T-helper 2 cell (primary cell): ENCODE data around the gene HRH2.

Experiments used
- DNase-seq, 5 experiments: peaks; one replicate each; pipeline versions ENCODE4 v3.0.0 to v3.0.0-alpha.2; 2012 to 2022

The HRH2 gene

DNA sequence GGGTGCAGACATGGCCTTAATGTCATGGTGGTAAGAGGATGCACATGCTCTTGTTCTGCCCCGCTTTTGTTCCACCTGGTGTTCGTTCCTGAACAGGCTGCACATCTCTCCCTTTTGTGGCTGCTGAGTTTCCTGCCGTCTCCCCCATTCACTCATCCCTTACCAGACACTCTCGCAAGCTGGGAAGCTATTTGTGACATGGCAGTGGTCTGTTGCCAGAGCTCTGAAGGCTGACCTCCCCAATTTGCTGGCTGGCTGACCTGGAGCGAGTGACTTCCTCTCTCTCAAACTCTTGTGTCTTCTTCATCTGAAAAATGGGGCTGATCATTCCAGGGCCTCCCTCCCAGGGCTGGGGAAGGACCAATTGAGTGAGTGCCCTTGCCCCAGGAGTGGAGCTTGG is 35.9 kb downstream of the HRH2 start:
- DNase-seq: no peak

GRCh38 chr5:175694371-175695160 is 36.7 kb downstream of the HRH2 start:
- DNase-seq: no peak

- DNase-seq: no peak
These were observed 37.6 kb downstream of the HRH2 start for GRCh38 chr5:175695161-175696126.

DNA sequence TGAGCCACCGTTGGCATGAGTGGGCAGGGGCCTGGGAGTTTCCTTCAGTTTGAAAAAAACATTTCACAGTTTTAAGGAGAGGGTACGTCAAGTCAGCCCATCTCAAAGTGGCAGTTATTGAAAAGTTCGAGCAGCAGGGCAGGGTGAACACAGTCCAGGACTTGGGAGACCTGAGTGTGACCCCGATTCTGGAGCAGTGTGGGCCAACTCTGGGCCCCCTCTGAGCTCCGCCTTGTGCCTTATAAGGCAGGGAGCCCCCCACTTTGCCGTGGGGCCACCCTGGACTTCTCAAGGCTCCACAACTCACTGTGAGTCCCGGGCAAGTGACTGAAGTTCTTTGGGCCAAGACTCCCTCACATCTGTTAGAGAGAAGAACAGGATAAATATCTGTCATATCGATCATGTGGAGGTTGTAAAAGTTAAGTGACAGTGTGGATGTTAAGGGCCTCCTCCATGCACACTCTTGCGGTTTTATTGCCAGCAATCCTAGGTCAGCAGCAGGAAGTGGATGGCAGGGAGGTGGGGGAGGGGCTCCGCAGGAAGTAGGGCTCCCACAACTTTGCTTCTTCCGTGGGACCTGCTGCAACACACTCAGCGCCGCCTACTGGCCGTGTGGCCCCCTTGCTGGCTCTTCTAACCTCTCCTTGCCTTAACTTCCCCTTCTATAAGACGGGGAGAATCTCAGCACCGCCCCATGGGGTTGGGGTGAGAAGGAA is 38.4 kb downstream of the HRH2 start:
- DNase-seq: peak; percentile 26 to 91 (median 57)

DNA sequence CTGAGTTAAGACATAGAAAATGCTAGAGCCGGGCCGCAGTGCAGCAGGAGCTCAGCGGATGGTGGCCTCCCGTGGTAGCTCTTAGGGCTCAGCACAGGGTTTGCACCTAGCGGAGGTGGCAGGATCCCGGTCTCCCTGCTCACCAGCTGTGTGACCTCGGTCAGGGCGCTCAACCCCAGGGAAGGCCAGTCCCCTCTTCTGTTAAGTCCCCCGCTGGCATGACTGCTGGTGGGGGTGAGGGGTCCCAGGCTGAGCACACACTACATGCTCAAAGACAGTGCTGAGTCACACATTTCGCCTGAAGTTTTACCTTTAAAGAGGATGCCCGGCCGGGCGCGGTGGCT is 39.0 kb downstream of the HRH2 start:
- no peak for DNase-seq

DNA sequence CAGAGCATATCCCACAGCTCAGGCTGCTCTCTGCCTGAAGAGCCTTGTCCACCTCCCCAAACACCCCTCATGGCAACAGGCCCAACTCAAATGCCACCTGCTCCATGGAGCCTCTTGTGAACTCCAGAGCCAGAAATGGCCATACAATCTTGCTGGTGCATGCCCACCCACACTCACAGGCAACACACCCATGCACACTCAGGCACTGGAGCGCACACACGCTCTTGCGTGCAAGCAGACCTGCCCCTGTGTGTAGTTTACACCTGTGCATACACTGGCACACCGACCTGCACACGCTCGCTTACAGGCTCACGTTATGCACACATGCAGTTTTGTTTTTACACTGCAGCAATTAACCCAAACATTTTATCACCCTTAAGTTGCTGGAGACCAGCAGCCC is 40.0 kb downstream of the HRH2 start:
- no peak for DNase-seq

- DNase-seq: no peak
These were observed 40.7 kb downstream of the HRH2 start for GRCh38 chr5:175698401-175699115.

DNA sequence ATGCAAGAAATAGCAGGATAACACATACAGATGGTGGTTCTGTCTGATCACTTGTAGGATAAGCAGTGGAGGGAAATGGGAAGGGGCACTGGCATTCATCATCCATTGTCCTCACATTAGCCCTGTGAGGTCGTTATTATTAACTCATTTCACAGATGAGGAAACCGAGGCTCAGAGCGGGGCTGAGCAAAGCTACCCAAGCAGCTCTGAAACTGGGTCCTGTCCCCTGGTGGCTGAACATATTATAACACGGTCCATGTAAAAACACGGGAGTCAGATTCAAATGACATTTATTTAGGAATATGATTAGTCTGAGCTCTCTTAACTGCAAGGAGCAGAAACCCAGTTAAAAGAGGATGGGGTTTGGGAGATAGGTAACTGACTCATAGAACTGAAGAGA is 43.1 kb downstream of the HRH2 start:
- no peak for DNase-seq

DNA sequence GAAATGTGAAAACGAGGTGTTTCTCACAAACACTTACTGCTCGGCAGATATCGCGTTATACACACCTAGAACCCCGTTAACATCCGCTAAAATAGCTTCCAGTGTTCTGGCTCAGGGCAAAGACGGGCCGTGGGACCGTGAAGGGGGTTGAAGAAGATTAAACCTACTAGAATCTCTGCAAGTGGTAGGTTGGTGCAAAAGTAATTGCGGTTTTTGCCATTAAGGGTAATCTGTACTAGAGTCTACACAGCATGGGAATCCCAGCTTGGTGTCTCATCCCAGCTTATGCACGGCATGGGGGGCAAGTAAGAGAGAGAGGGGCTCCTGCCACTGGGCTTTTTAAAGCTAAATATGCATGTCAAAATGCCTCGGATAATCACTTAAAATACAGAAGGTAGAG is 43.9 kb downstream of the HRH2 start:
- no peak for DNase-seq

DNA sequence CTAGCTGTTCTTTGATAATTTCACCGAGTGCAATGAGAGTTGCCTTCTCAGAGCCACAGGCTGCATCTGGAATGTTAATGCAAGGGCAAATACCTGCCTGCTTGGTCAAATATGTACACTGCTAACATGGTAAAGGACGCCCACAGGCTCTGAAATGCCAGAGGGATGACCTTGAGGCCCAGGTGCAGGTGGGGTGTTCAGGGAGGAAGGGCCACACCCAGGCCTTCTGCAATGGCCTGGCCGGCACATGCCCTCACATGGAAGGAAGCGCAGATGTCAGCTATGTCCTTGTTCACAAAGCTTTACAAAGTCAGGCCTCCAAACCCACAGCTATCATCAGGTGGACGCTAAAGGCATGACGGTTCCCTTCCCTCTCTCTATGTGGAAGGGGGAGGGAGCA is 48.6 kb downstream of the HRH2 start:
- no peak for DNase-seq

- no peak for DNase-seq
These were observed 50.0 kb downstream of the HRH2 start for GRCh38 chr5:175707751-175708375.

GRCh38 chr5:175709276-175709781 is 51.5 kb downstream of the HRH2 start:
- peak in 1 of 5 experiments; percentile 5 for DNase-seq

GRCh38 chr5:175710326-175710725 is 52.5 kb downstream of the HRH2 start:
- no peak for DNase-seq

DNA sequence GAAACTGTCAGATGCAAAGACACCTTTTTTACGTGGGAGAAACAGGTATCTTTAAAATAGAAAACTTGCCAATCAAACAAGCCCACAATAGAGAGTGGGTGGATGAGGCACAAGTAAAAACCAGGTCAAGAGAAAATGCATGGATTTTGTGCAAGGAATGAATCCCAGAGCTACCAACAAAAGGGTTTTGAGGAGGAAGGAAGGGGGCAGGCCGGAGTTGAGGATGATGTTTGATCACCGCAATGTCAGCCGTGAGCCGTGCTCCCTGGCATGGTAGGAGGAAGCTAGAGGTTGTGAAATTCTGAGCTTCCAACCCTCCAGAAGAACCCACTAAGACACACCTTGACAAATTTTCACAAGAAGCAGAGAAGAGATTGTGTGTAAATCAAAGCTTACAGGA is 53.2 kb downstream of the HRH2 start:
- DNase-seq: no peak

DNA sequence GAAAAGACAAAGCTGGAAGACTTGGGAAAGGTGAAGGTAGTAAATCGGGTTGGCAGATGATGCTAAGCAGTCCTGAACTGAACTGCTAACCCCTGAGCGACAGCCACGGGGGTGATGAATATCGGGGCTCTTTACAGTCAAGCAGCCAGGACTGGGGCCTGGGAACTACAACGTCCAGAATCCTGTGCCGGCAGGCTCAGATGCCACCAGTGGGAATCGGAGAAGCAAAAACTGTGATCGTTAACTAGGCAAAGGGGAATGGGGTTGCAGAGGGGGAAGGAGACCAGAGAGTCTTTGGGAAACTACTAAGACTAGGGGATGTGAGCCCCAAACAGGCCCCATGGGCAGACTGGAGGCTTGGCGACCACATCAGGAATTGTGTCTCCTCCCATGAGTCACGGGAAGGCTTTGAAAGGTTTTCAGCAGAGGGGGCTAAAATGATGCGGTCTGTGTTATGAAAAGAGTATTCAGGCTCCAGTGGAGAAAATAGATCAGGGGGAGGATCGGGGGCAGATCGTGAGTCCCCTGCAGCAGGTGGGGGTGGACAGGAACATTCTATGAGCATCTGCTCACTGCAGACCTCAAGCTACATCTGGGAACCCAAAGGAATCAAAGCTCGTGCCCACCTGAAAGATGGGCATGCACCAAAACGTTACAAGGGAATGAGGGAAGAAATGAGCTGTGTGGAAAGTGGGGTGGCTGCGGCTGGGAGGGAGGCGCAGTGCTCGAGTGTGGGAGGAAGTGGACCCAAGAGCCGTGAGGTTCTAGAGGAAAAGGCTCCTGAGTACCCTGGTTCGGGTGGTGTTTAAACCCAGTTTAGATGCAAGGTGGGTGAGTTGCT is 53.8 kb downstream of the HRH2 start:
- DNase-seq: no peak

DNA sequence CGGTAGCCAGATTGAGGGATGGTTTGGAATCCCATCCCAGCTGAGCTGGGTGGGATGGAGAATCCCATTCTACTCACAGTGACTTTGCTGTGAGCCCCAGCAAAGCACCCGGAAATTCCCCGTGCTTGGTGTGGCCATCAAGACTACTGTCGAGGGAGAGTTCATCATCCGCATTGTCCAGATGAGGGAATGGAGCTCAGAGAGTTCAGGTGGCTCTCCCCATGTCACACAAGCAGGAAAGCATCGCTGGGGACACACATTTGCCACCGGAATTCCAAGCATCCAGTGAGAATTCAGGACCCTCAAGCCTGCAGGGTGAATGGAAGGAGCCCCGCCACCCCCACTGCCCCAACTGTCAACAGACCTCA is 54.4 kb downstream of the HRH2 start:
- no peak for DNase-seq

GRCh38 chr5:175712681-175713085 is 54.8 kb downstream of the HRH2 start:
- DNase-seq: no peak

- no peak for DNase-seq
These were observed 56.1 kb downstream of the HRH2 start for GRCh38 chr5:175713930-175714329.

- no peak for DNase-seq
These were observed 56.7 kb downstream of the HRH2 start for GRCh38 chr5:175714479-175715085.
